Fibroblast of villous mesenchyme (primary cell): Measurements from ENCODE around the gene KRT33A. TPM values are rescaled to one million over a fixed set of nuclear protein-coding genes. Genes with fewer than 3 reads are reported as not detected.

Source experiments
- DNase-seq: peaks from one replicate; pipeline ENCODE4 v3.0.0-alpha.2; 2010; ENCODE audit warnings: low read depth
- H3K4me3 ChIP-seq: 2 replicates; pipeline ENCODE4 v1.5.1; 2011; ENCODE audit warnings: low read depth, mild to moderate bottlenecking, low read length
- total RNA-seq: library from RNA; depleted of rRNA; stranded (reverse); fragments of >200 nt; gene quantifications from 2 replicates; pipeline ENCODE4 v1.2.3, GENCODE V29; 2012
- TF ChIP-seq, protein P1 (sequence below): IDR thresholded peaks from 2 replicates; pipeline ENCODE4 v1.5.1; 2012; ENCODE audit warnings: low read depth, mild to moderate bottlenecking, low read length; ENCODE audit not compliant: insufficient read depth

The KRT33A gene
- total RNA-seq, 1 donor: not detected

- no peak overlapping the region for H3K4me3 ChIP-seq
- no peak for DNase-seq
- TF ChIP-seq, protein P1, sequence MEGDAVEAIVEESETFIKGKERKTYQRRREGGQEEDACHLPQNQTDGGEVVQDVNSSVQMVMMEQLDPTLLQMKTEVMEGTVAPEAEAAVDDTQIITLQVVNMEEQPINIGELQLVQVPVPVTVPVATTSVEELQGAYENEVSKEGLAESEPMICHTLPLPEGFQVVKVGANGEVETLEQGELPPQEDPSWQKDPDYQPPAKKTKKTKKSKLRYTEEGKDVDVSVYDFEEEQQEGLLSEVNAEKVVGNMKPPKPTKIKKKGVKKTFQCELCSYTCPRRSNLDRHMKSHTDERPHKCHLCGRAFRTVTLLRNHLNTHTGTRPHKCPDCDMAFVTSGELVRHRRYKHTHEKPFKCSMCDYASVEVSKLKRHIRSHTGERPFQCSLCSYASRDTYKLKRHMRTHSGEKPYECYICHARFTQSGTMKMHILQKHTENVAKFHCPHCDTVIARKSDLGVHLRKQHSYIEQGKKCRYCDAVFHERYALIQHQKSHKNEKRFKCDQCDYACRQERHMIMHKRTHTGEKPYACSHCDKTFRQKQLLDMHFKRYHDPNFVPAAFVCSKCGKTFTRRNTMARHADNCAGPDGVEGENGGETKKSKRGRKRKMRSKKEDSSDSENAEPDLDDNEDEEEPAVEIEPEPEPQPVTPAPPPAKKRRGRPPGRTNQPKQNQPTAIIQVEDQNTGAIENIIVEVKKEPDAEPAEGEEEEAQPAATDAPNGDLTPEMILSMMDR: no peak
Observed at GRCh38 chr17:41345992-41346391, 4.6 kb downstream of the KRT33A start.

GRCh38 chr17:41343029-41343428 lies 7.6 kb downstream of the KRT33A start:
- TF ChIP-seq, protein P1: no peak
- no peak overlapping the region for H3K4me3 ChIP-seq
- no peak for DNase-seq

- TF ChIP-seq, protein P1: no peak
- no peak for DNase-seq
Observed at GRCh38 chr17:41340934-41341861, 9.4 kb downstream of the KRT33A start.

GRCh38 chr17:41340494-41340893 lies 10.1 kb downstream of the KRT33A start:
- no peak overlapping the region for H3K4me3 ChIP-seq
- DNase-seq: no peak
- TF ChIP-seq, protein P1: no peak

More at GRCh38 chr17:41340934-41341861, 9.4 kb downstream of the KRT33A start:
- H3K4me3 ChIP-seq: no peak overlapping the region

DNA sequence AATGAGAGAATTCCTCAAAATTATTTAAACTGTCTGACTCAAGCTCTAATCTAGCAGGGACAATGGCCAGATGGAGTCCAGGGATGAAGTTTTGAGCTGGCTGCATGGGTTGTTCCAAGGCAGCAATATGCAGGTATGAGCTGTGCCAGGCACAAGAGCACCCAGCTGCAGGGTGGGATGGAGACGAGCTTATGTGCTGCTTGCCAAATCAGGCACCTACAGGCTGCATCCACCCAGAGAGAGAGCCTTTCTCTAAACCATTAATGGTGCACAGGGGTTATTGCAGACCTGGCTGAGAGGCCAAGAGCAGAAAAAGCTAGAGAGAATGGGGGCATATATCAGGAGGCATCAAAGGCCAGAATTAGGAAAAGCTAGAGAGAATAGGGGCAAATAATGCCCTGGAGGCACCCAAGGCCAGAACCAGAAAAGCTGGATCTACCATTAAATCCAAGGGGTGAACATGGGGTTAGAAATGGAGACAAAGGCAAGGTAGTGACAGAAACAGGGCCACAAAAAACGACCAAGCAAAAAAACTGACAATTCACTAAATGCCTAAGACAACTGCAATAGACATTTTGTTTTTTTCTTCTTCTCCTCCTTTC lies 11.0 kb downstream of the KRT33A start:
- no peak overlapping the region for H3K4me3 ChIP-seq
- TF ChIP-seq, protein P1: no peak
- DNase-seq: no peak

- peak; percentile 81 for DNase-seq
- TF ChIP-seq, protein P1: no peak
- no peak overlapping the region for H3K4me3 ChIP-seq
Observed at GRCh38 chr17:41338961-41339485, 11.6 kb downstream of the KRT33A start.
